Body of pancreas (tissue), 4 donors: ENCODE data around the gene PLLP.

Source experiments
- POLR2A ChIP-seq, 3 donors: fragments of 450-650 bp; IDR thresholded peaks; one replicate each; pipeline ENCODE4 v1.6.1; 2016; ENCODE audit warnings: antibody characterized with exemption in 3 of 3, mild to moderate bottlenecking in 2 of 3
- TF ChIP-seq, protein P1 (sequence below), 7 experiments: fragments of 450-650 bp in 4 of 7; fragments of 200-600 bp in 3 of 7; sonication (generic) in 3 of 7; IDR thresholded peaks; one replicate each; pipeline ENCODE4 v1.5.1; 2016 to 2019; ENCODE audit warnings: antibody characterized with exemption in 7 of 7

DNA sequence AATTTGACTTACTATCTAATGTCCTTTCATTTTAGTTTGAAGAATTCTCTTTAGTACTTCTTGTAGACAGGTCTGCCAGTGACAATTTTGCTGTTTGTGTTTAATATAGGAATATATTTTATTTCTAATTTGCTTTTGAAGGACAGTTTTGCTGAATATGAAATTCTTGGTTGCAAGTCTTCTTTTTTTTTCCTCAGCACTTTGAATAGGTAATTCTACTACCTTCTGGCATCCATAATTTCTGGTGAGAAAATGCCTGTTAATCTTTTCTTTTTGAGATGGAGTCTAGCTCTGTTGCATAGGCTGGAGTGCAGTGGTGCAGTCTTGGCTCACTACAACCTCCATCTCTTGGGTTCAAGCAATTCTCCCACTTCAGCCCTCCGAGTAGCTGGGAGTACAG lies 48.9 kb upstream of the PLLP start:
- no peak for TF ChIP-seq POLR2A (IDR thresholded peaks at IDR 0.05)
- TF ChIP-seq, protein P1, sequence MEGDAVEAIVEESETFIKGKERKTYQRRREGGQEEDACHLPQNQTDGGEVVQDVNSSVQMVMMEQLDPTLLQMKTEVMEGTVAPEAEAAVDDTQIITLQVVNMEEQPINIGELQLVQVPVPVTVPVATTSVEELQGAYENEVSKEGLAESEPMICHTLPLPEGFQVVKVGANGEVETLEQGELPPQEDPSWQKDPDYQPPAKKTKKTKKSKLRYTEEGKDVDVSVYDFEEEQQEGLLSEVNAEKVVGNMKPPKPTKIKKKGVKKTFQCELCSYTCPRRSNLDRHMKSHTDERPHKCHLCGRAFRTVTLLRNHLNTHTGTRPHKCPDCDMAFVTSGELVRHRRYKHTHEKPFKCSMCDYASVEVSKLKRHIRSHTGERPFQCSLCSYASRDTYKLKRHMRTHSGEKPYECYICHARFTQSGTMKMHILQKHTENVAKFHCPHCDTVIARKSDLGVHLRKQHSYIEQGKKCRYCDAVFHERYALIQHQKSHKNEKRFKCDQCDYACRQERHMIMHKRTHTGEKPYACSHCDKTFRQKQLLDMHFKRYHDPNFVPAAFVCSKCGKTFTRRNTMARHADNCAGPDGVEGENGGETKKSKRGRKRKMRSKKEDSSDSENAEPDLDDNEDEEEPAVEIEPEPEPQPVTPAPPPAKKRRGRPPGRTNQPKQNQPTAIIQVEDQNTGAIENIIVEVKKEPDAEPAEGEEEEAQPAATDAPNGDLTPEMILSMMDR (IDR thresholded peaks at IDR 0.05): no peak
